ENCODE data around the gene IBSP. TPM values are rescaled to one million over a fixed set of nuclear protein-coding genes. Genes with fewer than 3 reads are reported as not detected.

Gene IBSP
- total and polyA plus RNA-seq, 7 experiments from 2014 or later, result not detected

DNA sequence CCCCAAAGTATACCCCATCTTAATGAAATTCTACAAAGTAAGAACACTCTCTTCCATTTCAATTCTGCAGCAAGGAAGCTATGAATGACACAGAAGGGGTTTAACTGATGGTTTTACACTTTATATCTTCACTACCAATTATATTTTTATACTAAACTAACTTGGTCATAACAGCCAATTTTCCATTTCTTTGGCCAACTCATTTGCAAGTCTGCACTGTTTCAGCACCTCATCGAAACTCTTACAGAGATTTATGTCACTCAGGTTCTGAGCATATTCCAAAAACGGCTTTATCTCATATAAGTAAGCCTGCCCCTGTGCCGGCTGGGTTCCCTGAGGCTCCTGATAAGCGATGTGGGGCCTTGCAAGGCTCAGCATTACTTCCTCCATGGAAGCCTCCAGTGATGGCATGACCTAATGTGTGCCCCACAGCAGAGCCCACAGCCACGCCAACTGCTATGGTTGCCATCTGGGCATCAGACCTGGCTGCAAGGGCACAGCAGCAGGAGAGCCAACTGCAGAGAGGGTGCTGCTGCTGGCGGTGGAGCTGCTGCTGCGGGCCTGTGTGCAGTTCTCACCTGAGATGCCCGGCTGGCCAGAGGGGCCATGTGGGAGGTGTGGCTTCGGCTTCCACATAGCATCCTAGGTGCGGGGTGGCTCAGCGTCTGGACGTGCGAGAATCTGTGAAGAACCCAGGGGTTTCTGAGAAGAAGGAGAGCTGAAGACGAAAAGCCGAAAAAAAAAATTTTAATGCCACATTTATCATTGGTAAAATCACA, 13.4 kb upstream of the IBSP start:
- no peaks in the 10 kb centered on the region for H3K36me3 Mint-ChIP-seq
- Histone ChIP-seq H3K36me3 (ENCODE audit: control insufficient read depth in 2 of 3, insufficient read depth in 3 of 3, low read length in 3 of 3) (no peaks in the 10 kb centered on the region), H3K27me3 (ENCODE audit: control insufficient read depth in 2 of 2, insufficient read depth in 2 of 2, low read length in 2 of 2) (no peaks in the 10 kb centered on the region), H3K27ac (ENCODE audit: low read depth, low read length) (no peak overlapping the region), H3K4me3 (ENCODE audit: low read length) (no peak overlapping the region), H3K4me1 (ENCODE audit: control insufficient read depth in 2 of 2, insufficient read depth in 2 of 2, low read length in 2 of 2) (no peaks in the 10 kb centered on the region), H3K9me3 (ENCODE audit: control insufficient read depth in 2 of 3, low read length in 3 of 3) (no peaks in the 10 kb centered on the region)
- intact Hi-C loops (cut with micrococcal nuclease), result no loop called here
- DNase-seq (no peak), ATAC-seq (no peak)
- peaks cover 0 to 7% (median 0%) of the 10 kb centered on the region in 5 donors for H3K27me3 Mint-ChIP-seq
- H3K4me3 Mint-ChIP-seq, result no peak overlapping the region
- no peaks in the 10 kb centered on the region for H3K4me1 Mint-ChIP-seq
- ChIA-PET POLR2A (no interaction called here), CTCF (no interaction called here)
- H3K27ac Mint-ChIP-seq, result no peak overlapping the region
- no peaks in the 10 kb centered on the region for H3K9me3 Mint-ChIP-seq

DNA sequence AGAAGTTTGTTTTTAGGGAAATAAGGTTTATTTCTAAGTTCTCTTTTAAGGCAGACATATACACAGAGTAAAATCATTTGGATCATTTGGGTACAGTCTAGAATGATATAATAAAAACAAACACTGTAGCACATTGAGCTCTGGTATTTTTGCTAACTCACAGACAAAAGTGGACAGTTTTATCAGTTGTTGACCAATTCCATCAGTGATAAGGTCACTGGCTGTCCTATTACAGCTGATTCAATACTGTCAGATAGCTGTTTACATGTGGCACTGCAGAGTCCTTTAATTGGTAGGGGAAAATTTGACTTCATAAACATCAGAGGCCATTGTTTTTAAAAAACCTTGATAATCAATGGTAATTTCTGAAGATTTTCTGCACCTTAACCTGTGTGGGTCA, 3.5 kb downstream of the IBSP start:
- Histone ChIP-seq H3K27me3 (ENCODE audit: control insufficient read depth in 2 of 2, insufficient read depth in 2 of 2, low read length in 2 of 2) (no peaks in the 10 kb centered on the region), H3K4me3 (ENCODE audit: low read length) (no peak overlapping the region), H3K27ac (ENCODE audit: low read depth, low read length) (no peak overlapping the region), H3K36me3 (ENCODE audit: control insufficient read depth in 2 of 3, insufficient read depth in 3 of 3, low read length in 3 of 3) (no peaks in the 10 kb centered on the region), H3K4me1 (ENCODE audit: control insufficient read depth in 2 of 2, insufficient read depth in 2 of 2, low read length in 2 of 2) (no peaks in the 10 kb centered on the region), H3K9me3 (ENCODE audit: control insufficient read depth in 2 of 3, low read length in 3 of 3) (no peaks in the 10 kb centered on the region)
- no peaks in the 10 kb centered on the region for H3K9me3 Mint-ChIP-seq
- no peak overlapping the region for H3K27ac Mint-ChIP-seq
- ChIA-PET POLR2A (no interaction called here), CTCF (no interaction called here)
- no peaks in the 10 kb centered on the region for H3K4me1 Mint-ChIP-seq
- no peaks in the 10 kb centered on the region for H3K27me3 Mint-ChIP-seq
- H3K36me3 Mint-ChIP-seq, result no peaks in the 10 kb centered on the region
- DNase-seq (no peak), ATAC-seq (no peak)
- intact Hi-C loops (cut with micrococcal nuclease), result no loop called here
- no peak overlapping the region for H3K4me3 Mint-ChIP-seq

DNA sequence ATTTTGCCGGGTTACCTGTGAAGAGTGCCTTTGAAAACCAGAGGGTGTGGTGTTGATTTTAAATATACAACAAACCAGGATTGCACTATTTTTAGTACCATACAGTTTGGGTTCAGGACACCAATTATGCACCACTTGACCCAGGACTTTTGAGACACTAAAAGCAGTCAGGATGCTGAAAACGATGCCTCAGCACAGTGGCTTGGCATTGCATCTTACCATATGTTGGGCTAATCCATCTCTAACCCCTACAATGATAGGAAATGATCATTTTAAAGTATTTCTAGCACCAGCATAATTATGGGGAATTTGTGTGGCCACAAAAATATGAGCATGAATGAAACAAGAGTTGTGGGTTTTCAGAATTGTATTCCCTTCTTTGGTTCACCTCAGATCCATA, 4.1 kb downstream of the IBSP start:
- DNase-seq (no peak), ATAC-seq (no peak)
- POLR2A ChIA-PET, result no interaction called here
- Mint-ChIP-seq H3K4me3 (no peak overlapping the region), H3K9me3 (no peaks in the 10 kb centered on the region), H3K4me1 (no peaks in the 10 kb centered on the region), H3K27me3 (no peaks in the 10 kb centered on the region), H3K27ac (no peak overlapping the region), H3K36me3 (no peaks in the 10 kb centered on the region)
- CTCF ChIA-PET, result no interaction called here
- no peaks in the 10 kb centered on the region for H3K9me3 ChIP-seq (ENCODE audit: control insufficient read depth in 2 of 3, low read length in 3 of 3)
- H3K4me3 ChIP-seq (ENCODE audit: low read length), result no peak overlapping the region
- no peaks in the 10 kb centered on the region for H3K4me1 ChIP-seq (ENCODE audit: control insufficient read depth in 2 of 2, insufficient read depth in 2 of 2, low read length in 2 of 2)
- intact Hi-C loops (cut with micrococcal nuclease), result no loop called here
- no peak overlapping the region for H3K27ac ChIP-seq (ENCODE audit: low read depth, low read length)
- H3K36me3 ChIP-seq (ENCODE audit: control insufficient read depth in 2 of 3, insufficient read depth in 3 of 3, low read length in 3 of 3), result no peaks in the 10 kb centered on the region
- H3K27me3 ChIP-seq (ENCODE audit: control insufficient read depth in 2 of 2, insufficient read depth in 2 of 2, low read length in 2 of 2), result no peaks in the 10 kb centered on the region

DNA sequence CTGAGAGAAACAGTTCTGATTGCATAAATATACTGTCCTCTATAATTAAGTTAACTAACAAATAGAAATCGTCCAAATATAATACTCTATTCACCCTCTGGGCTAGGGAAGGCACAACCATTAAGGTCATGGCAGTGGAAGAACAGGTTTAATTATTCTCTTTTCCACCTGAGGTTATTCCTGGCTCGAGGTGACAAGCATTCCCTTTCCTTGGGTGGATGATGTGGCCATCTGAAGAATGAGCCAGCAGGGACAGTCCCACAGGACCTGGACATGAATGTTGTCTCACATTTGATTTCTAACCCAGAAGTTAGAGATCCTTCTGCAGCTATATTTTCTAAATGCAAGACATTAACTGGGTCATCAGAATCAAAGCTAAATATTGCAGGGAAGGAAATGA, 5.5 kb downstream of the IBSP start:
- H3K4me1 Mint-ChIP-seq, result no peaks in the 10 kb centered on the region
- Histone ChIP-seq H3K27ac (ENCODE audit: low read depth, low read length) (no peak overlapping the region), H3K36me3 (ENCODE audit: control insufficient read depth in 2 of 3, insufficient read depth in 3 of 3, low read length in 3 of 3) (no peaks in the 10 kb centered on the region), H3K4me3 (ENCODE audit: low read length) (no peak overlapping the region), H3K27me3 (ENCODE audit: control insufficient read depth in 2 of 2, insufficient read depth in 2 of 2, low read length in 2 of 2) (no peaks in the 10 kb centered on the region), H3K4me1 (ENCODE audit: control insufficient read depth in 2 of 2, insufficient read depth in 2 of 2, low read length in 2 of 2) (no peaks in the 10 kb centered on the region), H3K9me3 (ENCODE audit: control insufficient read depth in 2 of 3, low read length in 3 of 3) (no peaks in the 10 kb centered on the region)
- ChIA-PET POLR2A (no interaction called here), CTCF (no interaction called here)
- H3K27ac Mint-ChIP-seq, result no peak overlapping the region
- no peak for DNase-seq
- H3K27me3 Mint-ChIP-seq, result peaks cover 0 to 4% (median 0%) of the 10 kb centered on the region in 5 donors
- ATAC-seq, result no peak
- no peaks in the 10 kb centered on the region for H3K36me3 Mint-ChIP-seq
- H3K9me3 Mint-ChIP-seq, result no peaks in the 10 kb centered on the region
- no peak overlapping the region for H3K4me3 Mint-ChIP-seq
- intact Hi-C loops (cut with micrococcal nuclease), result no loop called here

DNA sequence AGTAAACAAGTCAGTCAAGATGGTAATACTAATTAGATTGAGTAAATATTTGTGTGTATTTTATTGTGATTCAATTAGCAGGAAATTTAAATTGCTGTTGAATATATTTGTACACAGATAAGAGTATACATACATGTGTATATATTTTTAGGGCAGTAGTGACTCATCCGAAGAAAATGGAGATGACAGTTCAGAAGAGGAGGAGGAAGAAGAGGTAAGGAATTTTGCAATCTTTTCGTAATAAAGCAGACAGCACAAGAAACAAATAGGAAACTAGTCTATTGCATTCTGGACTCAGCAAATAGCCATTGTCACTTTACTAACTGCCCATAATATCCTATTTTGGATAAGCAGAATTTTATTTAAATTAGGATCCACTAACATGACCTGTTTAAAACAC, 6.6 kb downstream of the IBSP start:
- H3K4me3 Mint-ChIP-seq, result no peak overlapping the region
- no peak for ATAC-seq
- intact Hi-C loops (cut with micrococcal nuclease), result no loop called here

DNA sequence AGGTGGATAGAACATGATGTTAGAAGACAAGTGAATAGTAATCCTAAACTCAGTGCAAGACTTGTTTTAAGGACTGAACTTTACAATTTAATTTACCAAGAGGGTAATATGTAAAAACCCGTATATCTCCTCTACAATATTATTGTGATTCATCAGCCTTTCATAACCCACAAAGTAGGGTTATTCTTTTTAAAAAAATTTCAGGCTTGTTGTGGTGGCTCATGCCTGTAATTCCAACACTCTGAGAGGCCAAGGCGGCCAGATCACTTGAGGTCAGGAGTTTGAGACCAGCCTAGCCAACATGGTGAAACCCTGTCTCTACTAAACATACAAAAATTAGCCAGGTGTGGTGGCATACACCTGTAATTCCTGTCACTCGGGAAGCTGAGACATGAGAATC, 7.2 kb downstream of the IBSP start:
- ChIA-PET CTCF (no interaction called here), POLR2A (no interaction called here)
- Histone ChIP-seq H3K27me3 (ENCODE audit: control insufficient read depth in 2 of 2, insufficient read depth in 2 of 2, low read length in 2 of 2) (no peaks in the 10 kb centered on the region), H3K4me3 (ENCODE audit: low read length) (no peak overlapping the region), H3K9me3 (ENCODE audit: control insufficient read depth in 2 of 3, low read length in 3 of 3) (no peaks in the 10 kb centered on the region), H3K36me3 (ENCODE audit: control insufficient read depth in 2 of 3, insufficient read depth in 3 of 3, low read length in 3 of 3) (no peaks in the 10 kb centered on the region), H3K4me1 (ENCODE audit: control insufficient read depth in 2 of 2, insufficient read depth in 2 of 2, low read length in 2 of 2) (no peaks in the 10 kb centered on the region), H3K27ac (ENCODE audit: low read depth, low read length) (no peak overlapping the region)
- ATAC-seq (no peak), DNase-seq (no peak)
- Mint-ChIP-seq H3K27me3 (peaks cover 0 to 4% (median 0%) of the 10 kb centered on the region in 5 donors), H3K4me3 (no peak overlapping the region), H3K4me1 (no peaks in the 10 kb centered on the region), H3K36me3 (no peaks in the 10 kb centered on the region), H3K9me3 (peaks cover 0 to 5% (median 0%) of the 10 kb centered on the region in 11 donors), H3K27ac (no peak overlapping the region)
- intact Hi-C loops (cut with micrococcal nuclease), result no loop called here

More for the DNA sequence above, 6.6 kb downstream of the IBSP start:
- ChIA-PET POLR2A (no interaction called here), CTCF (no interaction called here)
- no peak overlapping the region for H3K27ac Mint-ChIP-seq
- H3K27me3 Mint-ChIP-seq, result peaks cover 0 to 4% (median 0%) of the 10 kb centered on the region in 5 donors
- no peaks in the 10 kb centered on the region for H3K27me3 ChIP-seq (ENCODE audit: control insufficient read depth in 2 of 2, insufficient read depth in 2 of 2, low read length in 2 of 2)
- H3K4me3 ChIP-seq (ENCODE audit: low read length), result no peak overlapping the region
- H3K9me3 Mint-ChIP-seq, result peaks cover 0 to under 1% (median 0%) of the 10 kb centered on the region in 11 donors
- H3K27ac ChIP-seq (ENCODE audit: low read depth, low read length), result no peak overlapping the region
- H3K36me3 ChIP-seq (ENCODE audit: control insufficient read depth in 2 of 3, insufficient read depth in 3 of 3, low read length in 3 of 3), result no peaks in the 10 kb centered on the region
- H3K4me1 Mint-ChIP-seq, result no peaks in the 10 kb centered on the region
- no peak for DNase-seq
- no peaks in the 10 kb centered on the region for H3K4me1 ChIP-seq (ENCODE audit: control insufficient read depth in 2 of 2, insufficient read depth in 2 of 2, low read length in 2 of 2)
- no peaks in the 10 kb centered on the region for H3K9me3 ChIP-seq (ENCODE audit: control insufficient read depth in 2 of 3, low read length in 3 of 3)
- H3K36me3 Mint-ChIP-seq, result no peaks in the 10 kb centered on the region

DNA sequence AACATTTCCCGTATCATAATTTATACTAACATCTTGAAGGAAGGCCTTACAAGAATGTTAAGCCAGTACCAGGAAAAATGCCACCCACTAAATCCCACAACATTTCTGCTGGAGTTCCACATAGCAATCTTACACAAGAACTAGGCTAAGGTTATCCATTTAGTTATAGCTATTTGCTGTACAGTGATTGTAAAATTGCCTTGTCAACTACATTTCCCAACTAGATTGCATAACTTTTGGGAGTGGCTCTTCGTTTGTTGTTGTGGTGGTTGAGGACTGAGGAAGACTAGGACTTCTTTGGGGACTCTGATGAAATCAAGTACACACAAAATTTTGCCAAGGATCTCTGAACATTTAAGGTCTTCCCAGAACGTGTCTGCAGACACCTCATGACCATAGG, 8.0 kb downstream of the IBSP start:
- Mint-ChIP-seq H3K9me3 (peaks cover 0 to 5% (median 0%) of the 10 kb centered on the region in 11 donors), H3K36me3 (no peaks in the 10 kb centered on the region), H3K27me3 (peaks cover 0 to 5% (median 0%) of the 10 kb centered on the region in 5 donors), H3K4me1 (no peaks in the 10 kb centered on the region), H3K27ac (no peak overlapping the region), H3K4me3 (no peak overlapping the region)
- Histone ChIP-seq H3K27me3 (ENCODE audit: control insufficient read depth in 2 of 2, insufficient read depth in 2 of 2, low read length in 2 of 2) (no peaks in the 10 kb centered on the region), H3K27ac (ENCODE audit: low read depth, low read length) (no peak overlapping the region), H3K4me1 (ENCODE audit: control insufficient read depth in 2 of 2, insufficient read depth in 2 of 2, low read length in 2 of 2) (no peaks in the 10 kb centered on the region), H3K4me3 (ENCODE audit: low read length) (no peak overlapping the region), H3K9me3 (ENCODE audit: control insufficient read depth in 2 of 3, low read length in 3 of 3) (no peaks in the 10 kb centered on the region), H3K36me3 (ENCODE audit: control insufficient read depth in 2 of 3, insufficient read depth in 3 of 3, low read length in 3 of 3) (no peaks in the 10 kb centered on the region)
- ATAC-seq, result no peak
- POLR2A ChIA-PET, result no interaction called here
- intact Hi-C loops (cut with micrococcal nuclease), result no loop called here
- CTCF ChIA-PET, result no interaction called here
- DNase-seq, result no peak
